Rectal smooth muscle tissue (tissue), 1 donor: ENCODE measurements around the gene PRPF8.
"Not testable (repeated sequence)": the region's sequence is repeated elsewhere in the genome, so short reads cannot be mapped to it uniquely, and the experiment has no call there.

Experiments used
- H3K27ac ChIP-seq: one replicate; pipeline ENCODE4 v1.7.0; 2013; ENCODE audit warnings: low read depth, low read length, inconsistent platforms
- H3K27me3 ChIP-seq: one replicate; pipeline ENCODE4 v1.7.0; 2013; ENCODE audit warnings: low read length; ENCODE audit not compliant: control insufficient read depth, insufficient read depth
- H3K36me3 ChIP-seq: one replicate; pipeline ENCODE4 v1.7.0; 2013; ENCODE audit warnings: low read length; ENCODE audit not compliant: control insufficient read depth, insufficient read depth
- H3K4me1 ChIP-seq: one replicate; pipeline ENCODE4 v1.7.0; 2013; ENCODE audit warnings: low read length; ENCODE audit not compliant: control insufficient read depth, insufficient read depth
- H3K4me3 ChIP-seq: one replicate; pipeline ENCODE4 v1.7.0; 2013; ENCODE audit warnings: low read length
- H3K9ac ChIP-seq: one replicate; pipeline ENCODE4 v1.7.0; 2013; ENCODE audit warnings: low read length

Gene PRPF8

GRCh38 chr17:1703063-1703462 is 18.4 kb upstream of the PRPF8 start:
- H3K4me3 ChIP-seq, result no peak overlapping the region
- no peak overlapping the region for H3K27ac ChIP-seq
- no peaks in the 10 kb centered on the region for H3K27me3 ChIP-seq
- H3K36me3 ChIP-seq, result no peaks in the 10 kb centered on the region
- no peak overlapping the region for H3K9ac ChIP-seq
- no peaks in the 10 kb centered on the region for H3K4me1 ChIP-seq

- not testable (repeated sequence) for H3K27ac ChIP-seq, H3K27me3 ChIP-seq, H3K9ac ChIP-seq, H3K4me3 ChIP-seq, H3K4me1 ChIP-seq, H3K36me3 ChIP-seq
Observed at GRCh38 chr17:1699891-1700290, 15.2 kb upstream of the PRPF8 start.

- no peak overlapping the region for H3K4me3 ChIP-seq
- H3K9ac ChIP-seq, result no peak overlapping the region
- H3K36me3 ChIP-seq, result no peaks in the 10 kb centered on the region
- H3K27ac ChIP-seq, result no peak overlapping the region
- no peaks in the 10 kb centered on the region for H3K4me1 ChIP-seq
- no peaks in the 10 kb centered on the region for H3K27me3 ChIP-seq
Observed at GRCh38 chr17:1697681-1698080, 13.0 kb upstream of the PRPF8 start.

GRCh38 chr17:1695365-1695764 is 10.7 kb upstream of the PRPF8 start:
- no peaks in the 10 kb centered on the region for H3K27me3 ChIP-seq
- no peak overlapping the region for H3K9ac ChIP-seq
- H3K4me1 ChIP-seq, result no peaks in the 10 kb centered on the region
- no peak overlapping the region for H3K27ac ChIP-seq
- no peak overlapping the region for H3K4me3 ChIP-seq
- H3K36me3 ChIP-seq, result no peaks in the 10 kb centered on the region

- no peak overlapping the region for H3K4me3 ChIP-seq
- H3K27ac ChIP-seq, result no peak overlapping the region
- no peaks in the 10 kb centered on the region for H3K36me3 ChIP-seq
- no peaks in the 10 kb centered on the region for H3K27me3 ChIP-seq
- no peak overlapping the region for H3K9ac ChIP-seq
- H3K4me1 ChIP-seq, result no peaks in the 10 kb centered on the region
Observed at GRCh38 chr17:1693339-1693738, 8.7 kb upstream of the PRPF8 start.

GRCh38 chr17:1690544-1691221 is 6.0 kb upstream of the PRPF8 start:
- Histone ChIP-seq H3K4me1 (no peaks in the 10 kb centered on the region), H3K27ac (no peak overlapping the region), H3K4me3 (no peak overlapping the region), H3K36me3 (no peaks in the 10 kb centered on the region), H3K9ac (no peak overlapping the region), H3K27me3 (no peaks in the 10 kb centered on the region)

GRCh38 chr17:1688405-1688804 is 3.7 kb upstream of the PRPF8 start:
- not testable (repeated sequence) for H3K36me3 ChIP-seq, H3K4me3 ChIP-seq, H3K4me1 ChIP-seq, H3K27ac ChIP-seq, H3K27me3 ChIP-seq, H3K9ac ChIP-seq

- Histone ChIP-seq H3K4me3 (no peak overlapping the region), H3K27ac (no peak overlapping the region), H3K4me1 (peaks cover 14% of the 10 kb centered on the region), H3K36me3 (peaks cover 24% of the 10 kb centered on the region), H3K27me3 (no peaks in the 10 kb centered on the region), H3K9ac (no peak overlapping the region)
Observed at GRCh38 chr17:1686086-1686485, 1.4 kb upstream of the PRPF8 start.

GRCh38 chr17:1683459-1683858 is 1.2 kb downstream of the PRPF8 start:
- Histone ChIP-seq H3K27ac (peak overlapping the region; percentile 95), H3K4me1 (peaks cover 14% of the 10 kb centered on the region), H3K27me3 (no peaks in the 10 kb centered on the region), H3K9ac (peak overlapping the region; percentile 32), H3K4me3 (peak overlapping the region; percentile 88), H3K36me3 (peaks cover 50% of the 10 kb centered on the region)

GRCh38 chr17:1676401-1676800 is 8.3 kb downstream of the PRPF8 start:
- Histone ChIP-seq H3K36me3 (peaks cover 81% of the 10 kb centered on the region), H3K4me3 (no peak overlapping the region), H3K27ac (no peak overlapping the region), H3K4me1 (no peaks in the 10 kb centered on the region), H3K9ac (no peak overlapping the region), H3K27me3 (no peaks in the 10 kb centered on the region)

- no peaks in the 10 kb centered on the region for H3K27me3 ChIP-seq
- no peak overlapping the region for H3K4me3 ChIP-seq
- no peak overlapping the region for H3K9ac ChIP-seq
- peaks cover 57% of the 10 kb centered on the region for H3K36me3 ChIP-seq
- H3K27ac ChIP-seq, result no peak overlapping the region
- no peaks in the 10 kb centered on the region for H3K4me1 ChIP-seq
Observed at GRCh38 chr17:1673041-1673785, 11.5 kb downstream of the PRPF8 start.

- peaks cover 43% of the 10 kb centered on the region for H3K36me3 ChIP-seq
- not testable (repeated sequence) for H3K27ac ChIP-seq, H3K27me3 ChIP-seq, H3K4me3 ChIP-seq, H3K9ac ChIP-seq, H3K4me1 ChIP-seq
Observed at GRCh38 chr17:1663934-1664333, 20.7 kb downstream of the PRPF8 start.

- Histone ChIP-seq H3K36me3 (peaks cover 55% of the 10 kb centered on the region), H3K4me1 (no peaks in the 10 kb centered on the region), H3K27ac (no peak overlapping the region), H3K27me3 (no peaks in the 10 kb centered on the region), H3K9ac (no peak overlapping the region), H3K4me3 (no peak overlapping the region)
Observed at GRCh38 chr17:1661045-1661444, 23.6 kb downstream of the PRPF8 start.
